Loucy (cell line): Measurements from ENCODE around the gene CEP128.

Experiments used
- EZH2phosphoT487 ChIP-seq: fragments of 200-600 bp; IDR thresholded peaks from 2 replicates; pipeline ENCODE4 v1.6.1; 2018; ENCODE audit warnings: antibody characterized with exemption, mild to moderate bottlenecking, moderate library complexity, borderline replicate concordance
- TF ChIP-seq, protein P1 (sequence below): fragments of 200-600 bp; sonication (generic); conservative IDR thresholded peaks from 2 replicates; pipeline ENCODE4 v1.5.1; 2014; ENCODE audit warnings: mild to moderate bottlenecking, antibody characterized with exemption, low read length

DNA sequence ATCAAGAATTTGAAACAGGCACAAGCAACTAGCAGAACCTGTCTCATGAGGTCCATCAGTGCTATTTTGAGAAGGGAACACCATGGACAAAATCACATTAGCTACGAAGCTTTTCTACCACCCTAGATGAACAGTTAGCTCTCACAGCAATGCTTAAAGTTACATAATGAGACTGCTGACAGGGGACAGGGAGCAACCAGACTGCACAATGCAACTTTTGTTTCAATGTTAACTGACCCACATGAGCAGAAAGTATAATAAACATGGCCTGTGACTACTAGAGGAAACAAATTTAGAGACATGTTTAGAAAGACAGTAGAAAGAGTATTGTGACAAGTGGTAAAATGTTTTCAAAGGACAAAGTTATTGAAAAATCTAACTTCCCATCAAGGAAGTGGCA is 282.8 kb downstream of the CEP128 start:
- TF ChIP-seq, protein P1, sequence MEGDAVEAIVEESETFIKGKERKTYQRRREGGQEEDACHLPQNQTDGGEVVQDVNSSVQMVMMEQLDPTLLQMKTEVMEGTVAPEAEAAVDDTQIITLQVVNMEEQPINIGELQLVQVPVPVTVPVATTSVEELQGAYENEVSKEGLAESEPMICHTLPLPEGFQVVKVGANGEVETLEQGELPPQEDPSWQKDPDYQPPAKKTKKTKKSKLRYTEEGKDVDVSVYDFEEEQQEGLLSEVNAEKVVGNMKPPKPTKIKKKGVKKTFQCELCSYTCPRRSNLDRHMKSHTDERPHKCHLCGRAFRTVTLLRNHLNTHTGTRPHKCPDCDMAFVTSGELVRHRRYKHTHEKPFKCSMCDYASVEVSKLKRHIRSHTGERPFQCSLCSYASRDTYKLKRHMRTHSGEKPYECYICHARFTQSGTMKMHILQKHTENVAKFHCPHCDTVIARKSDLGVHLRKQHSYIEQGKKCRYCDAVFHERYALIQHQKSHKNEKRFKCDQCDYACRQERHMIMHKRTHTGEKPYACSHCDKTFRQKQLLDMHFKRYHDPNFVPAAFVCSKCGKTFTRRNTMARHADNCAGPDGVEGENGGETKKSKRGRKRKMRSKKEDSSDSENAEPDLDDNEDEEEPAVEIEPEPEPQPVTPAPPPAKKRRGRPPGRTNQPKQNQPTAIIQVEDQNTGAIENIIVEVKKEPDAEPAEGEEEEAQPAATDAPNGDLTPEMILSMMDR, result no peak
- no peak for TF ChIP-seq EZH2phosphoT487
